Endothelial cell of umbilical vein (primary cell): ENCODE data around the gene GJB2. TPM values are rescaled to one million over a fixed set of nuclear protein-coding genes. Genes with fewer than 3 reads are reported as not detected.

Experiments used
- BruUV-seq: library from RNA; stranded (reverse); fragments of 400-500 nt; replicated peaks from 2 replicates; lab custom pipeline; 2021; lab: Mats Ljungman, UMichigan
- CTCF ChIA-PET: fragments of 300-600, 350-600 bp; sonication (Branson Sonifier 250); formaldehyde crosslinking; loops from one replicate; lab custom pipeline; 2021; ENCODE audit warnings: antibody characterized with exemption, inconsistent platforms; lab: Charles Lee
- POLR2A ChIA-PET: fragments of 300-600, 350-600 bp; sonication (Branson Sonifier 250); formaldehyde crosslinking; loops from one replicate; lab custom pipeline; 2021; ENCODE audit warnings: antibody characterized with exemption, inconsistent platforms; lab: Charles Lee
- DNase-seq: peaks from one replicate; pipeline ENCODE4 v3.0.0-alpha.2; 2011; ENCODE audit warnings: low read depth, low spot score
- FAIRE-seq: peaks from 2 replicates; lab custom pipeline; 2011; peaks lifted over from hg19 to GRCh38; lab: Jason Lieb, UNC
- H2AFZ ChIP-seq: 2 replicates; pipeline ENCODE4 v1.6.0; 2012; ENCODE audit warnings: low read depth, low read length, control low read depth, inconsistent platforms
- H3K27ac ChIP-seq: 2 replicates; pipeline ENCODE4 v1.5.1; 2011; ENCODE audit warnings: low read depth, mild to moderate bottlenecking, control low read depth, low read length, moderate library complexity; ENCODE audit not compliant: insufficient read depth
- H3K27me3 ChIP-seq, 2 experiments: 2 replicates each; pipeline versions ENCODE4 v1.6.0 to v1.6.1; 2011; ENCODE audit warnings: low read length in 2 of 2, mixed read lengths in 1 of 2; ENCODE audit not compliant: control insufficient read depth in 2 of 2, insufficient read depth in 2 of 2
- H3K36me3 ChIP-seq, 2 experiments: 2 replicates in 1 of 2; 3 replicates in 1 of 2; pipeline ENCODE4 v1.5.1; 2011; ENCODE audit warnings: low read length in 2 of 2, mild to moderate bottlenecking in 1 of 2, moderate library complexity in 1 of 2; ENCODE audit not compliant: control insufficient read depth in 2 of 2, insufficient read depth in 2 of 2; ENCODE audit errors: extremely low read depth in 1 of 2
- H3K4me1 ChIP-seq: 3 replicates; pipeline ENCODE4 v1.5.1; 2011; ENCODE audit warnings: mild to moderate bottlenecking, low read length; ENCODE audit not compliant: control insufficient read depth, insufficient read depth; ENCODE audit errors: extremely low read depth
- H3K4me2 ChIP-seq: 2 replicates; pipeline ENCODE4 v1.6.1; 2011; ENCODE audit warnings: low read length, control low read depth, mixed read lengths; ENCODE audit not compliant: insufficient read depth
- H3K4me3 ChIP-seq, 3 experiments: fragments of 200-600 bp in 1 of 3; sonication (generic), shearing (Covaris generic) in 1 of 3; replicated peaks in 1 of 3; 2 replicates each; pipeline ENCODE4 v1.5.1; 2011 to 2016; ENCODE audit warnings: control low read depth in 3 of 3, low read length in 3 of 3, mild to moderate bottlenecking in 2 of 3, inconsistent platforms in 1 of 3, low read depth in 1 of 3, moderate library complexity in 1 of 3; ENCODE audit not compliant: insufficient read depth in 1 of 3
- H3K79me2 ChIP-seq: 2 replicates; pipeline ENCODE4 v1.6.0; 2012; ENCODE audit warnings: low read length, inconsistent platforms; ENCODE audit not compliant: control insufficient read depth, insufficient read depth
- H3K9ac ChIP-seq: replicated peaks from 2 replicates; pipeline ENCODE3; 2011; ENCODE audit warnings: low read length, control low read depth; ENCODE audit not compliant: insufficient read depth; ENCODE audit errors: extremely low read depth
- H3K9me1 ChIP-seq: replicated peaks from 3 replicates; pipeline ENCODE4 v1.6.0; 2011; ENCODE audit warnings: mild to moderate bottlenecking, low read length; ENCODE audit not compliant: control insufficient read depth, insufficient read depth; ENCODE audit errors: extremely low read depth
- H3K9me3 ChIP-seq: replicated peaks from 2 replicates; pipeline ENCODE4 v1.5.1; 2012; ENCODE audit warnings: low read length, inconsistent platforms; ENCODE audit not compliant: control insufficient read depth, insufficient read depth
- H4K20me1 ChIP-seq: replicated peaks from 2 replicates; pipeline ENCODE3; 2011; ENCODE audit warnings: mild to moderate bottlenecking, low read length; ENCODE audit not compliant: control insufficient read depth, insufficient read depth; ENCODE audit errors: extremely low read depth
- EZH2 ChIP-seq: IDR thresholded peaks from 2 replicates; pipeline ENCODE4 v1.6.1; 2012; ENCODE audit warnings: borderline replicate concordance, low read depth, mild to moderate bottlenecking, moderate library complexity, low read length, inconsistent platforms; ENCODE audit not compliant: severe bottlenecking
- FOS ChIP-seq: IDR thresholded peaks from 2 replicates; pipeline ENCODE4 v1.6.1; 2011; ENCODE audit warnings: mild to moderate bottlenecking, low read length, moderate library complexity, borderline replicate concordance; ENCODE audit not compliant: insufficient read depth
- GATA2 ChIP-seq: IDR thresholded peaks from 2 replicates; pipeline ENCODE4 v1.7.0; 2011; ENCODE audit warnings: low read depth, mild to moderate bottlenecking, moderate library complexity, mixed read lengths, low read length; ENCODE audit not compliant: insufficient read length, insufficient read depth
- JUN ChIP-seq: IDR thresholded peaks from 2 replicates; pipeline ENCODE4 v1.6.1; 2011; ENCODE audit warnings: borderline replicate concordance, low read depth; ENCODE audit not compliant: insufficient read length, insufficient read depth
- MYC ChIP-seq: IDR thresholded peaks from one replicate; pipeline ENCODE4 v1.6.1; 2011; ENCODE audit warnings: mild to moderate bottlenecking, low read depth, low read length
- POLR2A ChIP-seq: IDR thresholded peaks from 2 replicates; pipeline ENCODE4 v1.6.1; 2012; ENCODE audit warnings: low read depth, mild to moderate bottlenecking, control low read depth, low read length
- POLR2AphosphoS5 ChIP-seq: IDR thresholded peaks from 2 replicates; pipeline ENCODE4 v1.6.1; 2012; ENCODE audit warnings: low read depth, mild to moderate bottlenecking, control low read depth, low read length, moderate library complexity; ENCODE audit not compliant: insufficient read depth
- dilution Hi-C: fragments of 300-500 bp; cut with MboI; formaldehyde crosslinking; loops from one replicate; pipeline ENCODE4 v1.15.0; 2019; ENCODE audit warnings: low sequenced_read_pairs; ENCODE audit not compliant: extremely low pct_ligation_motif_present
- intact Hi-C: fragments of 100-400 bp; cut with micrococcal nuclease; formaldehyde crosslinking; loops from one replicate; pipeline ENCODE4 v1.10.0; 2022
- polyA plus RNA-seq, 4 experiments: library from polyadenylated mRNA; depleted of rRNA in 3 of 4; stranded (reverse) in 3 of 4; unstranded in 1 of 4; fragments of >200 nt; gene quantifications; 2 replicates each; pipeline versions ENCODE4 v1.2.1 to v1.2.3, GENCODE V29; 2011 to 2012; ENCODE audit warnings: missing spikeins in 1 of 4
- total RNA-seq: library from RNA; stranded (reverse); gene quantifications from 2 replicates; pipeline ENCODE4 v1.2.3, GENCODE V29; 2021
- TF ChIP-seq, protein P1 (sequence below): IDR thresholded peaks from 2 replicates; pipeline ENCODE4 v1.6.1; 2011; ENCODE audit not compliant: insufficient read depth, insufficient read length
- TF ChIP-seq, protein P2 (sequence below), 2 donors: IDR thresholded peaks; 1 replicate in 1 of 2; 2 replicates in 1 of 2; pipeline ENCODE4 v1.5.1; 2011; ENCODE audit warnings: low read length in 2 of 2, mild to moderate bottlenecking in 2 of 2, moderate library complexity in 2 of 2, control low read depth in 1 of 2, inconsistent platforms in 1 of 2, low read depth in 1 of 2; ENCODE audit not compliant: insufficient read depth in 1 of 2; ENCODE audit errors: extremely low read depth in 1 of 2

GJB2 gene
- total and polyA plus RNA-seq, 2 donors (not counting 3 experiments of a cell fraction or from before 2014, with no cell fraction given): not detected

DNA sequence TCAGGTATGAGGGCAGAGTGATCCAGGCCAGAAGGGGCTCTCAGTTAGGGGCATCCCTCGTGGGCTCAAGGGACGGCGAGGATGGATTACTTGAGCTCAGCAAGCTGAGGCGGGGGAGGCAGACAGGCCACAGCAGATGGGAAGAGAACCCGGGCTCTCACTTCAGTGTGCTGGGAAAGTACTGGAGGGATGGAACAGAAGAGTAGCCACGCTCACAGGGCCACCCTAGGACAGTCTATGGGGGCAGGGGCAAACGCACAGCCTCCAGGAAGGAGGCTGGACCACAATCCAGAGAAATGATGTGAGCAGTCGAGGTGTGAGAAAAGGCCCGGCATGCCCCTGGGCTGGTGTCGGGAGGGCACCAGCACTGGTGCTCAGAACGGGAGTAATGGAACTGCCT, 41.1 kb downstream of the GJB2 start:
- H4K20me1 ChIP-seq: no peaks in the 10 kb centered on the region
- no TSS peak for BruUV-seq

More for the DNA sequence above, 41.1 kb downstream of the GJB2 start:
- no peak for DNase-seq
- H3K4me3 ChIP-seq: no peak overlapping the region
- no peaks in the 10 kb centered on the region for H3K9me1 ChIP-seq
- no peak overlapping the region for H3K27ac ChIP-seq
- H3K79me2 ChIP-seq: no peaks in the 10 kb centered on the region
- FAIRE-seq: no peak
- no peak for TF ChIP-seq POLR2A
- TF ChIP-seq EZH2: no peak
- TF ChIP-seq POLR2AphosphoS5: no peak
- no peak for TF ChIP-seq JUN
- TF ChIP-seq, protein P1, sequence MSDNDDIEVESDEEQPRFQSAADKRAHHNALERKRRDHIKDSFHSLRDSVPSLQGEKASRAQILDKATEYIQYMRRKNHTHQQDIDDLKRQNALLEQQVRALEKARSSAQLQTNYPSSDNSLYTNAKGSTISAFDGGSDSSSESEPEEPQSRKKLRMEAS: no peak
- TF ChIP-seq, protein P2, sequence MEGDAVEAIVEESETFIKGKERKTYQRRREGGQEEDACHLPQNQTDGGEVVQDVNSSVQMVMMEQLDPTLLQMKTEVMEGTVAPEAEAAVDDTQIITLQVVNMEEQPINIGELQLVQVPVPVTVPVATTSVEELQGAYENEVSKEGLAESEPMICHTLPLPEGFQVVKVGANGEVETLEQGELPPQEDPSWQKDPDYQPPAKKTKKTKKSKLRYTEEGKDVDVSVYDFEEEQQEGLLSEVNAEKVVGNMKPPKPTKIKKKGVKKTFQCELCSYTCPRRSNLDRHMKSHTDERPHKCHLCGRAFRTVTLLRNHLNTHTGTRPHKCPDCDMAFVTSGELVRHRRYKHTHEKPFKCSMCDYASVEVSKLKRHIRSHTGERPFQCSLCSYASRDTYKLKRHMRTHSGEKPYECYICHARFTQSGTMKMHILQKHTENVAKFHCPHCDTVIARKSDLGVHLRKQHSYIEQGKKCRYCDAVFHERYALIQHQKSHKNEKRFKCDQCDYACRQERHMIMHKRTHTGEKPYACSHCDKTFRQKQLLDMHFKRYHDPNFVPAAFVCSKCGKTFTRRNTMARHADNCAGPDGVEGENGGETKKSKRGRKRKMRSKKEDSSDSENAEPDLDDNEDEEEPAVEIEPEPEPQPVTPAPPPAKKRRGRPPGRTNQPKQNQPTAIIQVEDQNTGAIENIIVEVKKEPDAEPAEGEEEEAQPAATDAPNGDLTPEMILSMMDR (IDR thresholded peaks at IDR 0.05; ENCODE audit: extremely low read depth in 1 of 2, insufficient read depth in 1 of 2, low read depth in 1 of 2, low read length in 2 of 2): no peak
- no peak for TF ChIP-seq MYC
- no peak for TF ChIP-seq GATA2
- no peak for TF ChIP-seq FOS
- H3K27me3 ChIP-seq: peaks cover 13 to 44% of the 10 kb centered on the region in 2 experiments
- ChIA-PET POLR2A (no interaction called here), CTCF (no interaction called here)
- H3K9me3 ChIP-seq: no peaks in the 10 kb centered on the region
- no peak overlapping the region for H2AFZ ChIP-seq
- dilution Hi-C loops: no loop called here
- no peaks in the 10 kb centered on the region for H3K36me3 ChIP-seq
- no peaks in the 10 kb centered on the region for H3K4me1 ChIP-seq
- intact Hi-C loops: no loop called here
- H3K4me2 ChIP-seq: no peak overlapping the region
- no peak overlapping the region for H3K9ac ChIP-seq
